HepG2 (cell line): ENCODE data around the gene ARL14EP. TPM values are rescaled to one million over a fixed set of nuclear protein-coding genes. Genes with fewer than 3 reads are reported as not detected.
A peak's percentile ranks its signal among the peaks of the same experiment; 100 is the strongest.

ENCODE experiments used
- AKAP8 ChIP-seq: sonication (generic); formaldehyde crosslinking; IDR thresholded peaks from 2 replicates; pipeline ENCODE4 v1.5.1; 2020; ENCODE audit warnings: mild to moderate bottlenecking, missing genetic modification reagents
- ARNT ChIP-seq: fragments of 450-650 bp; IDR thresholded peaks from 2 replicates; pipeline ENCODE4 v1.6.1; 2017
- ARNT2 ChIP-seq: sonication (generic); formaldehyde crosslinking; IDR thresholded peaks from 2 replicates; pipeline ENCODE4 v1.8.0; 2022; ENCODE audit warnings: mild to moderate bottlenecking, low read depth, missing genetic modification reagents, moderate library complexity
- ATF1 ChIP-seq: IDR thresholded peaks from 2 replicates; pipeline ENCODE4 v1.6.1; 2016; ENCODE audit warnings: mild to moderate bottlenecking, control low read depth
- BCL3 ChIP-seq: sonication (generic); formaldehyde crosslinking; IDR thresholded peaks from 2 replicates; pipeline ENCODE4 v1.5.1; 2020; ENCODE audit warnings: mild to moderate bottlenecking, missing genetic modification reagents, moderate library complexity
- CENPX ChIP-seq: sonication (generic); formaldehyde crosslinking; IDR thresholded peaks from 2 replicates; pipeline ENCODE4 v1.9.0; 2021; ENCODE audit warnings: mild to moderate bottlenecking, missing genetic modification reagents, moderate library complexity
- ETV5 ChIP-seq: IDR thresholded peaks from 2 replicates; pipeline ENCODE4 v1.6.1; 2018; ENCODE audit warnings: missing biosample characterization, missing genetic modification reagents, inconsistent platforms, borderline replicate concordance
- KMT2A ChIP-seq: sonication (generic); formaldehyde crosslinking; IDR thresholded peaks from 2 replicates; pipeline ENCODE4 v1.4.0; 2020; ENCODE audit warnings: missing genetic modification reagents
- MNT ChIP-seq: fragments of 450-650 bp; IDR thresholded peaks from 2 replicates; pipeline ENCODE4 v1.6.1; 2016
- MTERF4 ChIP-seq: sonication (generic); formaldehyde crosslinking; IDR thresholded peaks from 2 replicates; pipeline ENCODE4 v1.8.0; 2023; ENCODE audit warnings: mild to moderate bottlenecking, missing genetic modification reagents
- PAX8 ChIP-seq: sonication (generic); formaldehyde crosslinking; IDR thresholded peaks from 2 replicates; pipeline ENCODE4 v1.8.0; 2022; ENCODE audit warnings: mild to moderate bottlenecking, missing genetic modification reagents, borderline replicate concordance
- REPIN1 ChIP-seq: sonication (generic); formaldehyde crosslinking; IDR thresholded peaks from 2 replicates; pipeline ENCODE4 v1.8.0; 2022; ENCODE audit warnings: missing genetic modification reagents, low read depth, mild to moderate bottlenecking, borderline replicate concordance
- THAP9 ChIP-seq: sonication (generic); formaldehyde crosslinking; IDR thresholded peaks from 2 replicates; pipeline ENCODE4; 2020; ENCODE audit warnings: missing genetic modification reagents, mild to moderate bottlenecking, borderline replicate concordance
- ZNF160 ChIP-seq: sonication (generic); formaldehyde crosslinking; IDR thresholded peaks from 2 replicates; pipeline ENCODE4 v1.8.0; 2022; ENCODE audit warnings: mild to moderate bottlenecking, inconsistent platforms, missing genetic modification reagents
- ZNF263 ChIP-seq: sonication (generic); formaldehyde crosslinking; IDR thresholded peaks from 2 replicates; pipeline ENCODE4 v1.4.0; 2020; ENCODE audit warnings: missing genetic modification reagents
- ZNF414 ChIP-seq: sonication (generic); formaldehyde crosslinking; IDR thresholded peaks from 2 replicates; pipeline ENCODE4 v1.5.0; 2020; ENCODE audit warnings: missing genetic modification reagents
- ZNF556 ChIP-seq: sonication (generic); formaldehyde crosslinking; IDR thresholded peaks from 2 replicates; pipeline ENCODE4 v1.4.0; 2020; ENCODE audit warnings: mild to moderate bottlenecking, missing genetic modification reagents, borderline replicate concordance
- ZNF652 ChIP-seq: IDR thresholded peaks from 2 replicates; pipeline ENCODE4 v1.6.1; 2016; ENCODE audit warnings: low read depth, borderline replicate concordance
- ZNF713 ChIP-seq: sonication (generic); formaldehyde crosslinking; IDR thresholded peaks from 2 replicates; pipeline ENCODE4 v1.4.0; 2020; ENCODE audit warnings: mild to moderate bottlenecking, missing genetic modification reagents
- ZSCAN21 ChIP-seq: sonication (generic); formaldehyde crosslinking; IDR thresholded peaks from 2 replicates; pipeline ENCODE4 v1.8.0; 2022; ENCODE audit warnings: mild to moderate bottlenecking, missing genetic modification reagents, moderate library complexity, borderline replicate concordance
- ZSCAN31 ChIP-seq: sonication (generic); formaldehyde crosslinking; IDR thresholded peaks from 2 replicates; pipeline ENCODE4 v1.5.0; 2020; ENCODE audit warnings: low read depth, mild to moderate bottlenecking, missing genetic modification reagents
- polyA plus RNA-seq, 8 experiments: library from polyadenylated mRNA; depleted of rRNA in 3 of 8; stranded (reverse) in 7 of 8; unstranded in 1 of 8; fragments of >200 nt; fragmentation: Illumina TruSeq in 4 of 8; extraction: Trizol in 4 of 8; gene quantifications; 2 replicates each; pipeline versions ENCODE4 v1.2.1 to v1.2.3, GENCODE V29; 2011 to 2016; ENCODE audit warnings: low read depth in 4 of 8, missing spikeins in 1 of 8, mixed read lengths in 1 of 8; ENCODE audit not compliant: insufficient read depth in 1 of 8
- total RNA-seq, 5 experiments: library from RNA; depleted of rRNA; stranded (reverse); fragments of >200 nt; fragmentation: Illumina TruSeq; extraction: Trizol; gene quantifications; 2 replicates each; pipeline ENCODE4 v1.2.3, GENCODE V29; 2016; ENCODE audit warnings: low read depth in 1 of 5

Gene ARL14EP
- total and polyA plus RNA-seq, 2 of the 13 experiments (the other 11 are each of a cell fraction or from before 2014, with no cell fraction given) = 9.8 to 15.4 TPM

- TF ChIP-seq THAP9 (CRISPR knock-in tag) (peak; percentile 98), ARNT (no peak), ZNF263 (CRISPR knock-in tag) (peak; percentile 65), BCL3 (CRISPR knock-in tag) (peak; percentile 77), KMT2A (peak; percentile 90), ZNF652 (CRISPR knock-in tag) (peak; percentile 50; the same call in 1 of the 2 replicates), REPIN1 (CRISPR knock-in tag) (peak; percentile 83; the same call in 1 of the 2 replicates), ZSCAN21 (CRISPR knock-in tag) (peak; percentile 88; the same call in 1 of the 2 replicates), MTERF4 (peak; percentile 70; the same call in 1 of the 2 replicates), ZNF713 (CRISPR knock-in tag) (no peak), AKAP8 (CRISPR knock-in tag) (0 out of 2 replicates have a peak, but pooled peaks have one; percentile 59), MNT (peak; percentile 29; the same call in 1 of the 2 replicates), ATF1 (peak; percentile 76), ETV5 (peak; percentile 83), ZNF414 (CRISPR knock-in tag) (0 out of 2 replicates have a peak, but pooled peaks have one; percentile 63), ZSCAN31 (CRISPR knock-in tag) (peak; percentile 92), ARNT2 (CRISPR knock-in tag) (peak; percentile 78; the same call in 1 of the 2 replicates), ZNF160 (peak; percentile 40; the same call in 1 of the 2 replicates), CENPX (CRISPR knock-in tag) (no peak), PAX8 (CRISPR knock-in tag) (peak; percentile 79; the same call in 1 of the 2 replicates), ZNF556 (CRISPR knock-in tag) (peak; percentile 87; the same call in 1 of the 2 replicates)
Measured at GRCh38 chr11:30322826-30323710, at the start of gene ARL14EP (continued).
